HG03558 (cell line): ENCODE results near the gene CSRP2.
A peak's percentile ranks its signal among the peaks of the same experiment; 100 is the strongest.

Experiments
- ATAC-seq: cut with Tn5 transposase; IDR thresholded peaks from one replicate; pipeline ENCODE4 v1.9.1; 2021; ENCODE audit warnings: moderate number of reproducible peaks; ENCODE audit not compliant: unreplicated experiment; ENCODE audit errors: extremely low read depth

The CSRP2 gene

GRCh38 chr12:76864791-76865400 is 13.9 kb downstream of the CSRP2 start:
- ATAC-seq = peak; percentile 80

GRCh38 chr12:76863837-76864236 is 15.0 kb downstream of the CSRP2 start:
- ATAC-seq = no peak

DNA sequence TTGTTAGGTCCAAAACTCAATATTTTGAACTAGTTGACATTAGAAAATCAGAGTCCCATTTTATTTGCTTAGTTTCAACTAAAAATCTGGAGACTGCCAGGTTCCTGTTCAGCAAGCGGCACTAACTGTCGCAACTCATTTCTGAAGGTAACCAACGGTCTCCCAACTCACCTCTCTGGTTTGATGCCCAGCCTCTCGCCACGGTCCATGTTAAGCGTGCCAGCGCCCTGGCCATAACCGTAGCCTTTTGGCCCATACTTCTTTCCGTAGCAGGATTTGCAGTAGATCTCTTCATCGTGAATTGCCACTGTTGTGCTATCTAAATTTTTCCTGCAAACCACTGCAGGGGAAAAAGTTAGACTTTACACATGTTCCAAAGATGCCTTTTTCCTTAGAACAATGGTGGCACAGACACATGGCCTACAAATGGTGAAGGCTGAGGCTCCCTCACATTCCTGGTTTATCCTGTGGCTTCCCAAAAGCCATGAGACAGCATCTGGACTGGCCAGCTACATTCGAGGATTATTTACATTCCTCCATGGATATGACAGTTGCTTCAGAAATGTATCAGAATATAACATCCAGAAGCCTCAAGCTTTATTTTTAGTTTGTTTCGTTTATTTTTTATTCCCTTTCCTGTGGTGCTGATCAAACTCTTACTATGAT is 15.7 kb downstream of the CSRP2 start:
- ATAC-seq = no peak

DNA sequence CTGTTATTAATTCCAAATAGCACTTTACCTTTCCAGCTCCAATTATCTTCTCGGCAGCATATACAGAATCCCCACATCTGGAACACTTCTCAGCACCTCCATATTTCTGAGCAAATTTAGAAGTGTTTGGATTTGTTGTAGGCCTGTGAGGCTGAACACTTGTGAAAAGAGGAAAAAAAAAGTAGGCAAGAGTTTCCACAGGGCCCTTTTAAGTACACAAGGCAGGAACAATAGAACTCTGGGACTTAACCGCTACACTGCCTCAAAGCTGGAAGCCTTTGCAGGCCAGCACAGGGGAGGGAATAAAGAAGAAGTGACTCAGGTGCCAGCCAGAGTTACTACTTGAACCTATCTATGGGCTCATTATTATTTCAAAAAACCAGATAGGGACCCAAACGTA is 18.6 kb downstream of the CSRP2 start:
- ATAC-seq = no peak

GRCh38 chr12:76859611-76860010 is 19.2 kb downstream of the CSRP2 start:
- ATAC-seq = no peak

DNA sequence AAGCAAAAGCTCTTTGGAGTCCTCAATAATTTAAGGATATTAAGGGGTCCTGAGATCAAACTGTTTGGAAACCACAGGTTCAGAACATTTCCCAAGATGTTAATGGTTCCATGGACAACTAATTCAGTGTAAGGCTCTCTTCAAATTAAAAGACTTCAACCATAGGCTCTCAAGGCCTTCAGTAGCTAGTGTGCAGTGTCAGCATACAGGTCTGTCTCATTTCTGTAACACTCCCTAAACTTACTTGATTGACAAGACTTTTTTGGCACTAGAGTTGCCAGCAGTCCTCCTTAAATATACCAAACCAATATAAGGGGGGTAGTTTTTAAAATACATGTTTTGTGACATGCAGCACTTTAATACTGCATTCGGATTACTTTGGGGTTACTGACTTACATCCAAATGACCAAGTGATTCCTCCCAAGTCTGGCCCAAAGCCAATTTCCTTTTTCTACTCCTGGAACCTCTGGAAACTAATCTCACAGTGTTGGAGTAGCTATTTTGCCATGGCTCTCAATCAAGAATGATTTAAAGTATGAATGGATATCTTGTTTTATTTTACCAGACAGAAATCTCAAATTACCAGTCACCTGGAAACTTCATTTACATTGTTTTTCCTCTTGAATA is 22.7 kb downstream of the CSRP2 start:
- ATAC-seq = no peak

DNA sequence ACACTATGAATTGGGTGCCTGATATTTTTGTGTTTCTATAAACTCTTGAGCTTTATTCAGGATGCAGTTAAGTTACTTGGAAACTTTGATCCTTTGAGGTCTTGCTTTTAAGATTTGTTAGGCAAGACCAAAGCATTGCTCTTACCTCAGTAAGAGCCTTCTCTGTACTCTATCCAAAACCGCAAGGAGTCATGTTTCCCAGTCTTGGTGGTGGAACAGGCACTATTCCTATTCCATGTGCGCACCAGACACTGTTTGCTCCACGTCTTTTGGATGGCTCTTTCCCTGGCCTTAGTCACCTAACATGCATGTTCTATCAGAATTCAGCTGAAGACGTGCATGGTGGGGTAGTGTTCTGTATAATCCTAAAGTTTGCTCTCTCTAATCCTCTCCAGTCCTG is 23.5 kb downstream of the CSRP2 start:
- no peak for ATAC-seq

DNA sequence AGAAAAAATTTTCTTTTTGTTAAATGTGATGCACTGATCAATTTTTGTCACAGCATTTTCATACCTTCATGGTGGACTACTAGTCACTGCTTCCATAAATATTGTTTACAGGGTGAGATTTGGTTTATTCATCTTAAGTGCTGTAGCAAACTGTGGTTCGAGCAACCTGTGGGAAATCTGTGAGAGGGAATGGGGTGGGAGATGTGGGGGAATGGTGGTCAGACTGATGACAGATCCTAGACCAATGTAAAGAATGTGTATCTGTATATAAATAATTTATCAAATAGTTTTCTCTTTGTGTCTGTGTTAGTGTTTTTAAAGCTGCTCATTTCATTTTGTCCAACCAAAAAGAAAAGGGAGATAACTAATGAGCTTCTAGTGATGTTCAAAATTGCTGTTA is 26.7 kb downstream of the CSRP2 start:
- no peak for ATAC-seq

GRCh38 chr12:76848132-76848531 is 30.7 kb downstream of the CSRP2 start:
- no peak for ATAC-seq

- ATAC-seq = no peak
Observed at GRCh38 chr12:76847260-76847659, 31.6 kb downstream of the CSRP2 start.

GRCh38 chr12:76836633-76837032 is 42.2 kb downstream of the CSRP2 start:
- ATAC-seq = no peak

- no peak for ATAC-seq
Observed at GRCh38 chr12:76830436-76830835, 48.4 kb downstream of the CSRP2 start.

GRCh38 chr12:76820888-76821482 is 57.8 kb downstream of the CSRP2 start:
- ATAC-seq = no peak

GRCh38 chr12:76813972-76814371 is 64.8 kb downstream of the CSRP2 start:
- ATAC-seq = no peak

GRCh38 chr12:76813265-76813664 is 65.6 kb downstream of the CSRP2 start:
- ATAC-seq = no peak

GRCh38 chr12:76811976-76812375 is 66.8 kb downstream of the CSRP2 start:
- ATAC-seq = no peak

GRCh38 chr12:76810671-76811419 is 68.0 kb downstream of the CSRP2 start:
- ATAC-seq = no peak
